Natural killer cell (primary cell): Measurements from ENCODE around the gene SMARCA2. TPM values are rescaled to one million over a fixed set of nuclear protein-coding genes. Genes with fewer than 3 reads are reported as not detected.

Experiments used
- ATAC-seq, 3 donors: fragments of 150-1000 bp in 2 of 3; fragments of 200-7000 bp in 1 of 3; cut with Tn5 transposase; 1 replicate in 1 of 3; 2 replicates in 2 of 3; pipeline ENCODE4 v1.10.0; 2021; ENCODE audit warnings: mild to moderate bottlenecking in 2 of 3, moderate library complexity in 2 of 3
- DNase-seq, 2 donors: peaks; one replicate each; pipeline versions ENCODE4 v3.0.0 to v3.0.0-alpha.2; 2013 to 2021; ENCODE audit warnings: mixed read lengths in 1 of 2
- H3K27ac ChIP-seq: one replicate; pipeline ENCODE4 v1.5.1; 2013; ENCODE audit warnings: mild to moderate bottlenecking, low read length
- H3K27me3 ChIP-seq: one replicate; pipeline ENCODE4 v1.6.1; 2013; ENCODE audit warnings: low read length; ENCODE audit not compliant: control insufficient read depth, insufficient read depth
- H3K36me3 ChIP-seq: one replicate; pipeline ENCODE4 v1.6.1; 2013; ENCODE audit warnings: low read length; ENCODE audit not compliant: control insufficient read depth, insufficient read depth
- H3K4me1 ChIP-seq: one replicate; pipeline ENCODE4 v1.6.1; 2013; ENCODE audit warnings: low read length; ENCODE audit not compliant: control insufficient read depth, insufficient read depth
- H3K4me3 ChIP-seq: one replicate; pipeline ENCODE4 v1.5.1; 2013; ENCODE audit warnings: low read length
- H3K9me3 ChIP-seq: one replicate; pipeline ENCODE4 v1.6.1; 2013; ENCODE audit warnings: low read length; ENCODE audit not compliant: control insufficient read depth, insufficient read depth
- H3K27ac Mint-ChIP-seq, 2 donors: one replicate each; pipeline ENCODE4 v1.8.0; 2022; ENCODE audit warnings: mild to moderate bottlenecking in 2 of 2, mixed read lengths in 2 of 2, moderate library complexity in 1 of 2
- H3K27me3 Mint-ChIP-seq, 2 donors: one replicate each; pipeline ENCODE4 v1.8.0; 2022; ENCODE audit warnings: low read depth in 2 of 2, mixed read lengths in 2 of 2
- H3K36me3 Mint-ChIP-seq: one replicate; pipeline ENCODE4 v1.8.0; 2022; ENCODE audit warnings: mixed read lengths
- H3K4me1 Mint-ChIP-seq, 2 donors: one replicate each; pipeline ENCODE4 v1.8.0; 2022; ENCODE audit warnings: mixed read lengths in 2 of 2
- H3K4me3 Mint-ChIP-seq: one replicate; pipeline ENCODE4 v1.8.0; 2022; ENCODE audit warnings: mild to moderate bottlenecking, moderate library complexity, mixed read lengths
- H3K9me3 Mint-ChIP-seq, 2 donors: one replicate each; pipeline ENCODE4 v1.8.0; 2022; ENCODE audit warnings: mixed read lengths in 2 of 2
- CTCF ChIP-seq: fragments of 200-600 bp; IDR thresholded peaks from one replicate; pipeline ENCODE4 v1.8.0; 2022; ENCODE audit warnings: antibody characterized with exemption
- WGBS: methylation state at CpG from one replicate; pipeline ENCODE4 v1.1.7; 2013; ENCODE audit warnings: missing lambda C conversion rate; ENCODE audit not compliant: insufficient coverage; 5-methylcytosine and 5-hydroxymethylcytosine counted together
- intact Hi-C: fragments of 100-400 bp; cut with micrococcal nuclease; formaldehyde crosslinking; loops from one replicate; pipeline ENCODE4 v1.14.2; 2022
- total RNA-seq, 4 donors: library from RNA; stranded (reverse); fragments of 120-200 nt in 1 of 4; gene quantifications; one replicate each; pipeline versions ENCODE4 v1.2.3 to v1.2.4, GENCODE V29; 2013 to 2022

The SMARCA2 gene
- total RNA-seq, 3 donors from 2014 or later (not counting 1 experiment from before 2014, with no cell fraction given) = 303 to 324 (median 308) TPM

GRCh38 chr9:2169035-2169434 is 153.9 kb downstream of the SMARCA2 start:
- intact Hi-C loops = no loop called here
- DNase-seq = no peak
- Mint-ChIP-seq H3K36me3 (peaks cover 6% of the 10 kb centered on the region), H3K27ac (peak overlapping the region in 1 of 2 donors; percentile 73), H3K4me1 (peaks cover 49 to 52% of the 10 kb centered on the region in 2 donors), H3K4me3 (no peak overlapping the region), H3K9me3 (no peaks in the 10 kb centered on the region), H3K27me3 (no peaks in the 10 kb centered on the region)
- no peak for TF ChIP-seq CTCF
- no peaks in the 10 kb centered on the region for H3K4me1 ChIP-seq
- no peak overlapping the region for H3K4me3 ChIP-seq
- H3K9me3 ChIP-seq = no peaks in the 10 kb centered on the region
- 96% methylated on average over 8 of the region's 8 CpGs for WGBS
- ATAC-seq = no peak
- H3K27ac ChIP-seq = no peak overlapping the region
- peaks cover 13% of the 10 kb centered on the region for H3K36me3 ChIP-seq
- H3K27me3 ChIP-seq = no peaks in the 10 kb centered on the region

- H3K36me3 ChIP-seq = peaks cover 13% of the 10 kb centered on the region
These were observed 155.6 kb downstream of the SMARCA2 start for GRCh38 chr9:2170722-2171121.

GRCh38 chr9:2173170-2173569 is 158.0 kb downstream of the SMARCA2 start:
- DNase-seq = no peak
- 100% methylated on average over 1 of the region's 1 CpG for WGBS
- Histone ChIP-seq H3K4me3 (no peak overlapping the region), H3K27me3 (no peaks in the 10 kb centered on the region), H3K36me3 (peaks cover 14% of the 10 kb centered on the region), H3K27ac (no peak overlapping the region), H3K9me3 (no peaks in the 10 kb centered on the region), H3K4me1 (no peaks in the 10 kb centered on the region)
- no peaks in the 10 kb centered on the region for H3K9me3 Mint-ChIP-seq
- no peaks in the 10 kb centered on the region for H3K27me3 Mint-ChIP-seq
- intact Hi-C loops = no loop called here
- H3K27ac Mint-ChIP-seq = peak overlapping the region; percentile 36 to 52
- H3K4me3 Mint-ChIP-seq = no peak overlapping the region
- peaks cover 6% of the 10 kb centered on the region for H3K36me3 Mint-ChIP-seq
- TF ChIP-seq CTCF = no peak
- H3K4me1 Mint-ChIP-seq = peaks cover 17 to 26% of the 10 kb centered on the region in 2 donors
- ATAC-seq = no peak

More at GRCh38 chr9:2170722-2171121, 155.6 kb downstream of the SMARCA2 start:
- no peak overlapping the region for H3K27ac ChIP-seq
- TF ChIP-seq CTCF = no peak
- Mint-ChIP-seq H3K27ac (no peak overlapping the region), H3K4me1 (peaks cover 35 to 46% of the 10 kb centered on the region in 2 donors), H3K4me3 (no peak overlapping the region), H3K9me3 (no peaks in the 10 kb centered on the region), H3K36me3 (peaks cover 6% of the 10 kb centered on the region), H3K27me3 (no peaks in the 10 kb centered on the region)
- H3K4me1 ChIP-seq = no peaks in the 10 kb centered on the region
- H3K4me3 ChIP-seq = no peak overlapping the region
- no peaks in the 10 kb centered on the region for H3K27me3 ChIP-seq
- DNase-seq = no peak
- intact Hi-C loops = no loop called here
- 97% methylated on average over 6 of the region's 6 CpGs for WGBS
- no peak for ATAC-seq
- no peaks in the 10 kb centered on the region for H3K9me3 ChIP-seq

- Histone ChIP-seq H3K9me3 (no peaks in the 10 kb centered on the region), H3K4me3 (no peak overlapping the region), H3K36me3 (peaks cover 14% of the 10 kb centered on the region), H3K4me1 (no peaks in the 10 kb centered on the region), H3K27ac (no peak overlapping the region), H3K27me3 (no peaks in the 10 kb centered on the region)
- Mint-ChIP-seq H3K27ac (peak overlapping the region; percentile 16 to 36), H3K4me3 (no peak overlapping the region), H3K9me3 (no peaks in the 10 kb centered on the region), H3K4me1 (peaks cover 20 to 30% of the 10 kb centered on the region in 2 donors), H3K27me3 (no peaks in the 10 kb centered on the region), H3K36me3 (peaks cover 6% of the 10 kb centered on the region)
- DNase-seq (no peak), ATAC-seq (no peak)
- intact Hi-C loops = no loop called here
- no peak for TF ChIP-seq CTCF
- 100% methylated on average over 5 of the region's 6 CpGs for WGBS
These were observed 158.7 kb downstream of the SMARCA2 start for GRCh38 chr9:2173861-2174260.
